IMR-90 (cell line): Measurements from ENCODE around the gene RAD51B. TPM values are rescaled to one million over a fixed set of nuclear protein-coding genes. Genes with fewer than 3 reads are reported as not detected.

Experiments
- ATAC-seq: fragments of 200-7000 bp; cut with Tn5 transposase; 2 replicates; pipeline ENCODE4 v1.9.1; 2020; ENCODE audit warnings: low read depth, mild to moderate bottlenecking, moderate library complexity
- BruUV-seq: library from RNA; stranded (reverse); fragments of 400-500 nt; replicated peaks from 2 replicates; lab custom pipeline; 2021; lab: Mats Ljungman, UMichigan
- CTCF ChIA-PET: fragments of 300-600 bp; formaldehyde crosslinking; extraction: SDS; loops from one replicate; lab custom pipeline; 2021; ENCODE audit warnings: antibody characterized with exemption; lab: Yijun Ruan, JAX
- POLR2A ChIA-PET: fragments of 300-600 bp; sonication (Branson Sonifier 250); formaldehyde crosslinking; loops from one replicate; lab custom pipeline; 2022; ENCODE audit warnings: antibody characterized with exemption; ENCODE audit not compliant: unreplicated experiment; lab: Charles Lee
- DNase-seq: peaks from one replicate; pipeline ENCODE4 v3.0.0; 2013
- H2AFZ ChIP-seq: replicated peaks from 2 replicates; pipeline ENCODE3; 2013; ENCODE audit warnings: low read length, mild to moderate bottlenecking; ENCODE audit not compliant: poor library complexity
- H2AK5ac ChIP-seq: 2 replicates; pipeline ENCODE4 v1.6.1; 2013; ENCODE audit warnings: low read depth, low read length, inconsistent platforms
- H2AK9ac ChIP-seq: replicated peaks from 2 replicates; pipeline ENCODE3; 2013; ENCODE audit warnings: mild to moderate bottlenecking, low read depth, low read length, moderate library complexity; ENCODE audit not compliant: poor library complexity
- H2BK120ac ChIP-seq: 2 replicates; pipeline ENCODE4 v1.6.1; 2013; ENCODE audit warnings: low read depth, low read length, inconsistent platforms
- H2BK15ac ChIP-seq: 3 replicates; pipeline ENCODE4 v1.6.1; 2013; ENCODE audit warnings: low read depth, low read length, inconsistent platforms
- H2BK20ac ChIP-seq: 2 replicates; pipeline ENCODE4 v1.6.1; 2013; ENCODE audit warnings: low read depth, mild to moderate bottlenecking, inconsistent platforms, low read length, moderate library complexity
- H2BK5ac ChIP-seq: 2 replicates; pipeline ENCODE4 v1.6.1; 2013; ENCODE audit warnings: mild to moderate bottlenecking, low read depth, low read length, inconsistent platforms; ENCODE audit not compliant: poor library complexity, severe bottlenecking
- H3K14ac ChIP-seq: replicated peaks from 2 replicates; pipeline ENCODE4 v1.6.1; 2013; ENCODE audit warnings: low read depth, low read length, inconsistent platforms
- H3K18ac ChIP-seq: 2 replicates; pipeline ENCODE4 v1.6.1; 2013; ENCODE audit warnings: low read depth, low read length, control low read depth
- H3K23ac ChIP-seq: 2 replicates; pipeline ENCODE4 v1.6.1; 2013; ENCODE audit warnings: low read depth, low read length, inconsistent platforms
- H3K27ac ChIP-seq: 2 replicates; pipeline ENCODE4 v1.5.1; 2013; ENCODE audit warnings: mild to moderate bottlenecking, control low read depth, low read length; ENCODE audit not compliant: insufficient read depth
- H3K27me3 ChIP-seq: 2 replicates; pipeline ENCODE4 v1.6.1; 2013; ENCODE audit warnings: low read length; ENCODE audit not compliant: control insufficient read depth, insufficient read depth
- H3K36me3 ChIP-seq: 2 replicates; pipeline ENCODE4 v1.6.1; 2013; ENCODE audit warnings: low read length, mixed read lengths; ENCODE audit not compliant: control insufficient read depth, insufficient read depth
- H3K4ac ChIP-seq: 2 replicates; pipeline ENCODE4 v1.6.1; 2013; ENCODE audit warnings: low read depth, low read length, inconsistent platforms
- H3K4me1 ChIP-seq: 2 replicates; pipeline ENCODE4 v1.6.1; 2013; ENCODE audit warnings: low read length, mixed read lengths; ENCODE audit not compliant: control insufficient read depth, insufficient read depth
- H3K4me2 ChIP-seq: 2 replicates; pipeline ENCODE4 v1.6.1; 2013; ENCODE audit warnings: low read depth, mild to moderate bottlenecking, control low read depth, low read length, moderate library complexity
- H3K4me3 ChIP-seq: 2 replicates; pipeline ENCODE4 v1.5.1; 2013; ENCODE audit warnings: low read depth, mild to moderate bottlenecking, control low read depth, low read length, moderate library complexity; ENCODE audit not compliant: insufficient read depth
- H3K56ac ChIP-seq: 2 replicates; pipeline ENCODE4 v1.6.1; 2013; ENCODE audit warnings: low read length, inconsistent platforms; ENCODE audit not compliant: insufficient read depth; ENCODE audit errors: extremely low read depth
- H3K79me1 ChIP-seq, 2 experiments: 2 replicates each; pipeline ENCODE4 v1.6.1; 2013; ENCODE audit warnings: low read length in 2 of 2, inconsistent platforms in 1 of 2, low read depth in 1 of 2
- H3K9ac ChIP-seq: 2 replicates; pipeline ENCODE4 v1.6.1; 2013; ENCODE audit warnings: low read depth, low read length, control low read depth
- H3K9me1 ChIP-seq: 2 replicates; pipeline ENCODE4 v1.6.1; 2013; ENCODE audit warnings: low read length, inconsistent platforms; ENCODE audit not compliant: insufficient read depth
- H3K9me3 ChIP-seq: 2 replicates; pipeline ENCODE4 v1.6.1; 2013; ENCODE audit warnings: low read length; ENCODE audit not compliant: control insufficient read depth, insufficient read depth
- H4K20me1 ChIP-seq: 2 replicates; pipeline ENCODE4 v1.6.1; 2013; ENCODE audit warnings: low read length, inconsistent platforms; ENCODE audit not compliant: insufficient read depth
- H4K5ac ChIP-seq: 2 replicates; pipeline ENCODE4 v1.6.1; 2013; ENCODE audit warnings: mild to moderate bottlenecking, low read depth, low read length, control low read depth
- H4K8ac ChIP-seq, 2 experiments: 2 replicates each; pipeline ENCODE4 v1.6.1; 2013; ENCODE audit warnings: low read depth in 2 of 2, low read length in 2 of 2, control low read depth in 1 of 2, inconsistent platforms in 1 of 2
- H4K91ac ChIP-seq: 2 replicates; pipeline ENCODE4 v1.6.1; 2013; ENCODE audit warnings: low read depth, low read length, inconsistent platforms; ENCODE audit not compliant: insufficient read depth
- BHLHE40 ChIP-seq: fragments of 150-350 bp; IDR thresholded peaks from 2 replicates; pipeline ENCODE4 v1.6.1; 2016; ENCODE audit warnings: mild to moderate bottlenecking, low read depth, low read length
- CEBPB ChIP-seq: IDR thresholded peaks from 2 replicates; pipeline ENCODE4 v1.6.1; 2012; ENCODE audit warnings: low read depth, low read length, improper control_type of control experiment
- CHD1 ChIP-seq: IDR thresholded peaks from 2 replicates; pipeline ENCODE4 v1.6.1; 2012; ENCODE audit warnings: low read depth, low read length, improper control_type of control experiment
- CTCF ChIP-seq: conservative IDR thresholded peaks from 2 replicates; pipeline ENCODE4 v1.5.1; 2012; ENCODE audit warnings: mild to moderate bottlenecking, low read depth, low read length, improper control_type of control experiment
- FOS ChIP-seq: fragments of 150-350 bp; IDR thresholded peaks from 2 replicates; pipeline ENCODE4 v1.6.1; 2016; ENCODE audit warnings: low read depth, low read length
- MAZ ChIP-seq: IDR thresholded peaks from 2 replicates; pipeline ENCODE4 v1.6.1; 2012; ENCODE audit warnings: low read depth, mild to moderate bottlenecking, low read length, improper control_type of control experiment, moderate library complexity, borderline replicate concordance
- MXI1 ChIP-seq: IDR thresholded peaks from 2 replicates; pipeline ENCODE4 v1.6.1; 2012; ENCODE audit warnings: low read depth, mild to moderate bottlenecking, low read length, moderate library complexity, borderline replicate concordance
- NFE2L2 ChIP-seq: fragments of 150-350 bp; IDR thresholded peaks from 2 replicates; pipeline ENCODE4 v1.6.1; 2016; ENCODE audit warnings: low read depth, mild to moderate bottlenecking, low read length
- POLR2A ChIP-seq: IDR thresholded peaks from 2 replicates; pipeline ENCODE4 v1.6.1; 2012; ENCODE audit warnings: mild to moderate bottlenecking, low read depth, low read length
- RAD21 ChIP-seq: IDR thresholded peaks from 2 replicates; pipeline ENCODE4 v1.6.1; 2012; ENCODE audit warnings: low read length, improper control_type of control experiment
- RCOR1 ChIP-seq: IDR thresholded peaks from 2 replicates; pipeline ENCODE4 v1.6.1; 2012; ENCODE audit warnings: mild to moderate bottlenecking, low read length, improper control_type of control experiment; ENCODE audit not compliant: insufficient replicate concordance
- WGBS, 2 experiments: methylation state at CpG; one replicate each; pipeline versions ENCODE4 v1.1.5 to v1.1.7; 2013; ENCODE audit warnings: missing lambda C conversion rate in 2 of 2; ENCODE audit not compliant: insufficient read length in 1 of 2; ENCODE audit errors: extremely low coverage in 2 of 2; 5-methylcytosine and 5-hydroxymethylcytosine counted together
- dilution Hi-C: fragments of 300-500 bp; cut with HindIII; formaldehyde crosslinking; loops from one replicate; pipeline ENCODE4 v1.14.3; 2018; ENCODE audit warnings: low sequenced_read_pairs; ENCODE audit not compliant: unreplicated experiment
- in situ Hi-C: fragments of 300-500 bp; cut with MboI; formaldehyde crosslinking; loops from 3 replicates; pipeline ENCODE4 v1.14.3; 2019; ENCODE audit warnings: low sequenced_read_pairs, inconsistent platforms, mixed read lengths
- intact Hi-C: fragments of 100-400 bp; cut with micrococcal nuclease; formaldehyde crosslinking; loops from 2 replicates; pipeline ENCODE4 v1.10.0; 2022
- polyA plus RNA-seq, 3 experiments: library from polyadenylated mRNA; depleted of rRNA; stranded (reverse); fragments of >200 nt; gene quantifications; 2 replicates each; pipeline ENCODE4 v1.2.3, GENCODE V29; 2012; ENCODE audit warnings: low replicate concordance in 1 of 3
- total RNA-seq: library from RNA; depleted of rRNA; stranded (reverse); fragments of >200 nt; gene quantifications from 2 replicates; pipeline ENCODE4 v1.2.3, GENCODE V29; 2012
- TF ChIP-seq, protein P1 (sequence below): fragments of 150-350 bp; IDR thresholded peaks from 2 replicates; pipeline ENCODE4 v1.6.1; 2016; ENCODE audit warnings: low read depth, mild to moderate bottlenecking, low read length, moderate library complexity, borderline replicate concordance
- TF ChIP-seq, protein P2 (sequence below): fragments of 150-350 bp; IDR thresholded peaks from 2 replicates; pipeline ENCODE4 v1.6.1; 2017; ENCODE audit warnings: mild to moderate bottlenecking, antibody characterized with exemption, low read length, low read depth

Gene RAD51B
- total and polyA plus RNA-seq, 2 of the 4 experiments (the other 2 are of a cell fraction), result 5.1 to 18.8 TPM

DNA sequence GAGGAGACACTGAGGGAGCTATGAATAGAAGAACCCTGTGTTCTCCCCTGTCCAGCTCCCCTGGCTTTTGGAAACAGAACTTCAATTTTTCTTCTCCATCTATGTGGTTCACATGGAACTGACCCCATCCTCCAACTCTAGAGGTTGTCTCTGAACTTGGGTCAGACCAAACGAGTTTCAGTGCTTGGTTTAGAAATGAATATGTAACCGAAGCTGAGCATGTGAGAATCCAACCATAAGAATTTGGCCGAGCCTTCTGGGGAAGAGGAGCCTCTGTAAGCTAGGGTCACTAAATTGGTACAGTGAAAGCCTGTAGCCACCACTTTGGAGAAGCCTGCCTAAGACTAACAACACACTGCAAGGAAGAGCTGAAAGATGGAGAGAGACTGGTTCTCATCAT is 508.9 kb downstream of the RAD51B start:
- no TSS peak for BruUV-seq
- ATAC-seq, result no peak
- no peak overlapping the region for H3K27ac ChIP-seq
- no peaks in the 10 kb centered on the region for H3K79me1 ChIP-seq
- no peak for DNase-seq
- H4K8ac ChIP-seq, result no peak overlapping the region
- no peaks in the 10 kb centered on the region for H3K27me3 ChIP-seq
- H3K9me1 ChIP-seq, result no peaks in the 10 kb centered on the region
- no peak overlapping the region for H3K4ac ChIP-seq
- no peaks in the 10 kb centered on the region for H3K36me3 ChIP-seq
- no peak overlapping the region for H3K4me2 ChIP-seq
- WGBS, 2 experiments, result no CpG with 5 or more reads among the region's 3 CpGs
- no peak for TF ChIP-seq MXI1
- no peak for TF ChIP-seq MAZ
- TF ChIP-seq RAD21, result no peak
- no peak for TF ChIP-seq POLR2A
- TF ChIP-seq CTCF, result no peak
- TF ChIP-seq, protein P1, sequence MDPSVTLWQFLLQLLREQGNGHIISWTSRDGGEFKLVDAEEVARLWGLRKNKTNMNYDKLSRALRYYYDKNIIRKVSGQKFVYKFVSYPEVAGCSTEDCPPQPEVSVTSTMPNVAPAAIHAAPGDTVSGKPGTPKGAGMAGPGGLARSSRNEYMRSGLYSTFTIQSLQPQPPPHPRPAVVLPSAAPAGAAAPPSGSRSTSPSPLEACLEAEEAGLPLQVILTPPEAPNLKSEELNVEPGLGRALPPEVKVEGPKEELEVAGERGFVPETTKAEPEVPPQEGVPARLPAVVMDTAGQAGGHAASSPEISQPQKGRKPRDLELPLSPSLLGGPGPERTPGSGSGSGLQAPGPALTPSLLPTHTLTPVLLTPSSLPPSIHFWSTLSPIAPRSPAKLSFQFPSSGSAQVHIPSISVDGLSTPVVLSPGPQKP, result no peak
- TF ChIP-seq, protein P2, sequence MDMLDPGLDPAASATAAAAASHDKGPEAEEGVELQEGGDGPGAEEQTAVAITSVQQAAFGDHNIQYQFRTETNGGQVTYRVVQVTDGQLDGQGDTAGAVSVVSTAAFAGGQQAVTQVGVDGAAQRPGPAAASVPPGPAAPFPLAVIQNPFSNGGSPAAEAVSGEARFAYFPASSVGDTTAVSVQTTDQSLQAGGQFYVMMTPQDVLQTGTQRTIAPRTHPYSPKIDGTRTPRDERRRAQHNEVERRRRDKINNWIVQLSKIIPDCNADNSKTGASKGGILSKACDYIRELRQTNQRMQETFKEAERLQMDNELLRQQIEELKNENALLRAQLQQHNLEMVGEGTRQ, result no peak
- TF ChIP-seq BHLHE40, result no peak
- no peak for TF ChIP-seq CHD1
- no peak for TF ChIP-seq NFE2L2
- TF ChIP-seq FOS, result no peak
- no peak for TF ChIP-seq CEBPB
- TF ChIP-seq RCOR1, result no peak
- in situ Hi-C loops, result no loop called here
- no peak overlapping the region for H3K14ac ChIP-seq
- no peak overlapping the region for H3K18ac ChIP-seq
- H3K4me1 ChIP-seq, result peaks cover 2% of the 10 kb centered on the region; the same call in 1 of the 2 replicates
- no peak overlapping the region for H2BK120ac ChIP-seq
- no peak overlapping the region for H2AK5ac ChIP-seq
- intact Hi-C loops, result no loop called here
- H4K91ac ChIP-seq, result no peak overlapping the region
- H2BK20ac ChIP-seq, result no peak overlapping the region
- H2BK5ac ChIP-seq, result no peak overlapping the region
- no peak overlapping the region for H3K56ac ChIP-seq
- CTCF ChIA-PET, result no interaction called here
- H2AFZ ChIP-seq, result no peak overlapping the region
- dilution Hi-C loops, result no loop called here
- H4K5ac ChIP-seq, result no peak overlapping the region
- H4K20me1 ChIP-seq, result no peaks in the 10 kb centered on the region
- no peak overlapping the region for H2AK9ac ChIP-seq
- no peaks in the 10 kb centered on the region for H3K9me3 ChIP-seq
- POLR2A ChIA-PET, result no interaction called here
- H3K4me3 ChIP-seq, result no peak overlapping the region
- no peak overlapping the region for H3K9ac ChIP-seq
- H2BK15ac ChIP-seq, result no peak overlapping the region
- H3K23ac ChIP-seq, result no peak overlapping the region
